HepG2 (cell line): ENCODE results near the gene MTURN. TPM values are rescaled to one million over a fixed set of nuclear protein-coding genes. Genes with fewer than 3 reads are reported as not detected.

Experiments
- ATAC-seq: fragments of 200-7000 bp; cut with Tn5 transposase; 3 replicates; pipeline ENCODE4 v1.9.1; 2020; ENCODE audit warnings: mild to moderate bottlenecking, moderate library complexity
- BruUV-seq: library from RNA; stranded (reverse); fragments of 400-500 nt; replicated peaks from 2 replicates; lab custom pipeline; 2021; lab: Mats Ljungman, UMichigan
- CTCF ChIA-PET: fragments of 300-600 bp; formaldehyde crosslinking; extraction: SDS; loops from one replicate; lab custom pipeline; 2021; ENCODE audit warnings: low total read pairs, inconsistent platforms, low intra/inter-chr PET ratio; lab: Yijun Ruan, JAX
- POLR2A ChIA-PET: fragments of 350-600 bp; sonication (Branson Sonifier 250); formaldehyde crosslinking; loops from one replicate; lab custom pipeline; 2020; ENCODE audit warnings: antibody characterized with exemption, inconsistent platforms; lab: Yijun Ruan, JAX
- DNase-seq: peaks from one replicate; pipeline ENCODE4 v3.0.0-alpha.2; 2015; ENCODE audit warnings: low spot score
- FAIRE-seq: peaks from 3 replicates; lab custom pipeline; 2011; peaks lifted over from hg19 to GRCh38; lab: Jason Lieb, UNC
- H2AFZ ChIP-seq: one replicate; pipeline ENCODE4 v1.6.1; 2011; ENCODE audit warnings: low read length, inconsistent platforms
- H3K27ac ChIP-seq: fragments of 300-600 bp; 3 replicates; pipeline ENCODE4 v1.8.0; 2011; ENCODE audit warnings: mixed run types, mild to moderate bottlenecking, mixed read lengths, low read length, inconsistent platforms; ENCODE audit not compliant: insufficient read depth; ENCODE audit errors: extremely low read length
- H3K27me3 ChIP-seq, 2 experiments: fragments of 200-600 bp in 1 of 2; 2 replicates in 1 of 2; 3 replicates in 1 of 2; pipeline versions ENCODE4 v1.6.0 to v1.8.0; 2011; ENCODE audit warnings: low read length in 2 of 2, mild to moderate bottlenecking in 2 of 2, moderate library complexity in 2 of 2, inconsistent platforms in 1 of 2; ENCODE audit not compliant: insufficient read depth in 2 of 2, control insufficient read depth in 1 of 2
- H3K36me3 ChIP-seq, 2 experiments: fragments of 200-600 bp in 1 of 2; replicated peaks in 1 of 2; 2 replicates in 1 of 2; 3 replicates in 1 of 2; pipeline versions ENCODE4 v1.5.1 to v1.8.0; 2011; ENCODE audit warnings: low read length in 2 of 2, inconsistent platforms in 1 of 2; ENCODE audit not compliant: insufficient read depth in 2 of 2, control insufficient read depth in 1 of 2
- H3K4me1 ChIP-seq: 2 replicates; pipeline ENCODE4 v1.5.1; 2012; ENCODE audit warnings: low read length, inconsistent platforms; ENCODE audit not compliant: insufficient read depth
- H3K4me2 ChIP-seq: 2 replicates; pipeline ENCODE4 v1.6.0; 2011; ENCODE audit warnings: low read depth, low read length, inconsistent platforms
- H3K4me3 ChIP-seq, 3 experiments: fragments of 200-600 bp in 1 of 3; sonication (generic), shearing (Covaris generic) in 1 of 3; replicated peaks in 1 of 3; 2 replicates each; pipeline ENCODE4 v1.5.1; 2011 to 2016; ENCODE audit warnings: low read length in 3 of 3, inconsistent platforms in 2 of 3, low read depth in 2 of 3, mild to moderate bottlenecking in 2 of 3, control low read depth in 1 of 3, mixed read lengths in 1 of 3; ENCODE audit not compliant: insufficient read depth in 1 of 3
- H3K79me2 ChIP-seq: one replicate; pipeline ENCODE4 v1.6.1; 2011; ENCODE audit warnings: low read length, inconsistent platforms; ENCODE audit not compliant: insufficient read depth
- H3K9ac ChIP-seq: 2 replicates; pipeline ENCODE4 v1.6.0; 2011; ENCODE audit warnings: mild to moderate bottlenecking, low read depth, low read length, inconsistent platforms; ENCODE audit not compliant: insufficient read depth
- H3K9me3 ChIP-seq: 2 replicates; pipeline ENCODE4 v1.5.1; 2012; ENCODE audit warnings: mild to moderate bottlenecking, low read length
- H4K20me1 ChIP-seq: 2 replicates; pipeline ENCODE4 v1.6.0; 2011; ENCODE audit warnings: inconsistent platforms, mild to moderate bottlenecking, low read length, moderate library complexity; ENCODE audit not compliant: insufficient read depth
- BRCA1 ChIP-seq: sonication (generic); formaldehyde crosslinking; IDR thresholded peaks from 2 replicates; pipeline ENCODE4 v1.4.0; 2020; ENCODE audit warnings: missing genetic modification reagents
- CBX2 ChIP-seq, 2 experiments: fragments of 200-600 bp in 1 of 2; sonication (generic); formaldehyde crosslinking in 1 of 2; IDR thresholded peaks; 2 replicates each; pipeline versions ENCODE4 v1.7.0 to v1.8.1; 2018 to 2022; ENCODE audit warnings: low read depth in 2 of 2, low read length in 1 of 2, mild to moderate bottlenecking in 1 of 2, missing genetic modification reagents in 1 of 2
- CSRNP2 ChIP-seq: sonication (generic); formaldehyde crosslinking; conservative IDR thresholded peaks from 2 replicates; pipeline ENCODE4 v1.8.0; 2022; ENCODE audit warnings: low read depth, missing genetic modification reagents
- FOXA3 ChIP-seq: IDR thresholded peaks from 2 replicates; pipeline ENCODE4 v1.6.1; 2016; ENCODE audit warnings: missing genetic modification reagents, missing compliant biosample characterization
- FOXC1 ChIP-seq: sonication (generic); formaldehyde crosslinking; IDR thresholded peaks from 2 replicates; pipeline ENCODE4 v1.8.0; 2022; ENCODE audit warnings: mild to moderate bottlenecking, missing genetic modification reagents, borderline replicate concordance
- MBNL3 ChIP-seq: fragments of 250-450 bp; sonication (Bioruptor Pico); conservative IDR thresholded peaks from 2 replicates; pipeline ENCODE4 v1.8.0; 2022; ENCODE audit warnings: mild to moderate bottlenecking, inconsistent platforms
- NCOA2 ChIP-seq: sonication (generic); formaldehyde crosslinking; IDR thresholded peaks from 2 replicates; pipeline ENCODE4 v1.8.0; 2022; ENCODE audit warnings: inconsistent platforms
- PHF21A ChIP-seq: sonication (generic); formaldehyde crosslinking; IDR thresholded peaks from 2 replicates; pipeline ENCODE4 v1.5.0; 2020; ENCODE audit warnings: mild to moderate bottlenecking, missing genetic modification reagents
- POGZ ChIP-seq: sonication (generic); formaldehyde crosslinking; IDR thresholded peaks from 2 replicates; pipeline ENCODE4 v1.4.0; 2020; ENCODE audit warnings: mild to moderate bottlenecking, missing genetic modification reagents
- SNAPC2 ChIP-seq: sonication (generic); formaldehyde crosslinking; IDR thresholded peaks from 2 replicates; pipeline ENCODE4 v1.8.1; 2022; ENCODE audit warnings: mild to moderate bottlenecking, missing genetic modification reagents
- TARDBP ChIP-seq: sonication (generic); formaldehyde crosslinking; IDR thresholded peaks from 2 replicates; pipeline ENCODE4 v1.8.0; 2022; ENCODE audit warnings: mild to moderate bottlenecking, missing genetic modification reagents
- THAP7 ChIP-seq: sonication (generic); formaldehyde crosslinking; IDR thresholded peaks from 2 replicates; pipeline ENCODE4 v1.8.1; 2023; ENCODE audit warnings: mild to moderate bottlenecking, missing genetic modification reagents
- ZNF205 ChIP-seq: IDR thresholded peaks from 2 replicates; pipeline ENCODE4 v1.6.1; 2018; ENCODE audit warnings: missing biosample characterization, missing genetic modification reagents
- WGBS: methylation state at CpG from one replicate; pipeline ENCODE4 v1.1.6; 2017; ENCODE audit warnings: low lambda C conversion rate; 5-methylcytosine and 5-hydroxymethylcytosine counted together
- in situ Hi-C: cut with HindIII; loops from 2 replicates; pipeline ENCODE4 v1.10.0; 2017; ENCODE audit warnings: low pct_unique_long_range_greater_than_20kb; ENCODE audit not compliant: extremely low pct_ligation_motif_present
- intact Hi-C: fragments of 100-400 bp; cut with micrococcal nuclease; formaldehyde crosslinking; loops from one replicate; pipeline ENCODE4 v1.10.0; 2022; ENCODE audit not compliant: unreplicated experiment
- polyA plus RNA-seq, 8 experiments: library from polyadenylated mRNA; depleted of rRNA in 3 of 8; stranded (reverse) in 7 of 8; unstranded in 1 of 8; fragments of >200 nt; fragmentation: Illumina TruSeq in 4 of 8; extraction: Trizol in 4 of 8; gene quantifications; 2 replicates each; pipeline versions ENCODE4 v1.2.1 to v1.2.3, GENCODE V29; 2011 to 2016; ENCODE audit warnings: low read depth in 4 of 8, missing spikeins in 1 of 8, mixed read lengths in 1 of 8; ENCODE audit not compliant: insufficient read depth in 1 of 8
- total RNA-seq, 5 experiments: library from RNA; depleted of rRNA; stranded (reverse); fragments of >200 nt; fragmentation: Illumina TruSeq; extraction: Trizol; gene quantifications; 2 replicates each; pipeline ENCODE4 v1.2.3, GENCODE V29; 2016; ENCODE audit warnings: low read depth in 1 of 5
- TF ChIP-seq, protein P1 (sequence below): sonication (generic); formaldehyde crosslinking; IDR thresholded peaks from 2 replicates; pipeline ENCODE4 v1.8.1; 2022; ENCODE audit warnings: mild to moderate bottlenecking, missing genetic modification reagents
- TF ChIP-seq, protein P2 (sequence below): sonication (generic); formaldehyde crosslinking; IDR thresholded peaks from 2 replicates; pipeline ENCODE4 v1.5.1; 2020; ENCODE audit warnings: mild to moderate bottlenecking, moderate library complexity, missing genetic modification reagents

MTURN gene
- total and polyA plus RNA-seq, 2 of the 13 experiments (the other 11 are each of a cell fraction or from before 2014, with no cell fraction given) = 5.7 to 7.2 TPM

GRCh38 chr7:30119890-30120577 is 14.8 kb upstream of the MTURN start (continued):
- no peak for TF ChIP-seq CBX2 (IDR thresholded peaks at IDR 0.05; ENCODE audit: low read depth, low read length)
- no peak for TF ChIP-seq CBX2 (CRISPR knock-in tag; IDR thresholded peaks at IDR 0.05; ENCODE audit: low read depth)
- TF ChIP-seq MBNL3 (CRISPR knock-in tag) = no peak

- Histone ChIP-seq H3K4me2 (peak overlapping the region; percentile 83), H3K4me1 (peaks cover 14% of the 10 kb centered on the region), H3K9ac (peak overlapping the region; percentile 50), H2AFZ (peak overlapping the region; percentile 33), H3K36me3 (peaks cover 0 to 4% of the 10 kb centered on the region in 2 experiments; a peak in 1 of 5 replicates), H3K4me3 (peak overlapping the region; percentile 80 to 94 (median 90)), H3K27me3 (no peaks in the 10 kb centered on the region; a peak in 1 of 5 replicates), H3K27ac (peak overlapping the region; percentile 2), H3K79me2 (no peaks in the 10 kb centered on the region), H3K9me3 (no peaks in the 10 kb centered on the region), H4K20me1 (no peaks in the 10 kb centered on the region)
- DNase-seq (no peak), FAIRE-seq (no peak), ATAC-seq (no peak)
- BruUV-seq = TSS peak; percentile 65
- in situ Hi-C loops (no loop called here), intact Hi-C loops (no loop called here)
- ChIA-PET CTCF (no interaction called here), POLR2A (no interaction called here)
- 57% methylated on average over 13 of the region's 13 CpGs for WGBS
- TF ChIP-seq POGZ = 0 out of 2 replicates have a peak, but pooled peaks have one; percentile 38
- no peak for TF ChIP-seq BRCA1
- TF ChIP-seq THAP7 = no peak
- 0 out of 2 replicates have a peak, but pooled peaks have one; percentile 24 for TF ChIP-seq TARDBP
- no peak for TF ChIP-seq CSRNP2
- TF ChIP-seq, protein P1, sequence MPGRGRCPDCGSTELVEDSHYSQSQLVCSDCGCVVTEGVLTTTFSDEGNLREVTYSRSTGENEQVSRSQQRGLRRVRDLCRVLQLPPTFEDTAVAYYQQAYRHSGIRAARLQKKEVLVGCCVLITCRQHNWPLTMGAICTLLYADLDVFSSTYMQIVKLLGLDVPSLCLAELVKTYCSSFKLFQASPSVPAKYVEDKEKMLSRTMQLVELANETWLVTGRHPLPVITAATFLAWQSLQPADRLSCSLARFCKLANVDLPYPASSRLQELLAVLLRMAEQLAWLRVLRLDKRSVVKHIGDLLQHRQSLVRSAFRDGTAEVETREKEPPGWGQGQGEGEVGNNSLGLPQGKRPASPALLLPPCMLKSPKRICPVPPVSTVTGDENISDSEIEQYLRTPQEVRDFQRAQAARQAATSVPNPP = 0 out of 2 replicates have a peak, but pooled peaks have one; percentile 30
- 0 out of 2 replicates have a peak, but pooled peaks have one; percentile 3 for TF ChIP-seq PHF21A (CRISPR knock-in tag)
- TF ChIP-seq, protein P2, sequence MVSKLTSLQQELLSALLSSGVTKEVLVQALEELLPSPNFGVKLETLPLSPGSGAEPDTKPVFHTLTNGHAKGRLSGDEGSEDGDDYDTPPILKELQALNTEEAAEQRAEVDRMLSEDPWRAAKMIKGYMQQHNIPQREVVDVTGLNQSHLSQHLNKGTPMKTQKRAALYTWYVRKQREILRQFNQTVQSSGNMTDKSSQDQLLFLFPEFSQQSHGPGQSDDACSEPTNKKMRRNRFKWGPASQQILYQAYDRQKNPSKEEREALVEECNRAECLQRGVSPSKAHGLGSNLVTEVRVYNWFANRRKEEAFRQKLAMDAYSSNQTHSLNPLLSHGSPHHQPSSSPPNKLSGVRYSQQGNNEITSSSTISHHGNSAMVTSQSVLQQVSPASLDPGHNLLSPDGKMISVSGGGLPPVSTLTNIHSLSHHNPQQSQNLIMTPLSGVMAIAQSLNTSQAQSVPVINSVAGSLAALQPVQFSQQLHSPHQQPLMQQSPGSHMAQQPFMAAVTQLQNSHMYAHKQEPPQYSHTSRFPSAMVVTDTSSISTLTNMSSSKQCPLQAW (CRISPR knock-in tag) = 0 out of 2 replicates have a peak, but pooled peaks have one; percentile 30
- TF ChIP-seq ZNF205 (CRISPR knock-in tag) = peak; percentile 65
- TF ChIP-seq FOXA3 (CRISPR knock-in tag) = 0 out of 2 replicates have a peak, but pooled peaks have one; percentile 20
- 0 out of 2 replicates have a peak, but pooled peaks have one; percentile 36 for TF ChIP-seq SNAPC2 (CRISPR knock-in tag)
- 0 out of 2 replicates have a peak, but pooled peaks have one; percentile 19 for TF ChIP-seq NCOA2 (CRISPR knock-in tag)
- TF ChIP-seq FOXC1 (CRISPR knock-in tag) = 0 out of 2 replicates have a peak, but pooled peaks have one; percentile 19
Measured at GRCh38 chr7:30133736-30134610, 813 bp upstream of the MTURN start.
